Dermis blood vessel endothelial cell (primary cell): ENCODE data around the gene TRIM49. TPM values are rescaled to one million over a fixed set of nuclear protein-coding genes. Genes with fewer than 3 reads are reported as not detected.
"Not testable (repeated sequence)": the region's sequence is repeated elsewhere in the genome, so short reads cannot be mapped to it uniquely, and the experiment has no call there.

Experiments
- DNase-seq: peaks from one replicate; pipeline ENCODE4 v3.0.0; 2010
- total RNA-seq: library from RNA; depleted of rRNA; stranded (reverse); fragments of >200 nt; gene quantifications from 2 replicates; pipeline ENCODE4 v1.2.3, GENCODE V29; 2014

TRIM49 gene, protein sequence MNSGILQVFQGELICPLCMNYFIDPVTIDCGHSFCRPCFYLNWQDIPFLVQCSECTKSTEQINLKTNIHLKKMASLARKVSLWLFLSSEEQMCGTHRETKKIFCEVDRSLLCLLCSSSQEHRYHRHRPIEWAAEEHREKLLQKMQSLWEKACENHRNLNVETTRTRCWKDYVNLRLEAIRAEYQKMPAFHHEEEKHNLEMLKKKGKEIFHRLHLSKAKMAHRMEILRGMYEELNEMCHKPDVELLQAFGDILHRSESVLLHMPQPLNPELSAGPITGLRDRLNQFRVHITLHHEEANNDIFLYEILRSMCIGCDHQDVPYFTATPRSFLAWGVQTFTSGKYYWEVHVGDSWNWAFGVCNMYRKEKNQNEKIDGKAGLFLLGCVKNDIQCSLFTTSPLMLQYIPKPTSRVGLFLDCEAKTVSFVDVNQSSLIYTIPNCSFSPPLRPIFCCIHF
- under 0.01 TPM in 1 of 2 replicates, not detected in the other for total RNA-seq

- DNase-seq, result not testable (repeated sequence)
These were observed at the start of gene TRIM49 for GRCh38 chr11:89808475-89808874. Gene TRIM49, minus strand, starts transcription at chr11:89808575. Its CDS starts 4,106 bp downstream, at chr11:89804469.

GRCh38 chr11:89826694-89827093 lies 18.3 kb upstream of the TRIM49 start:
- not testable (repeated sequence) for DNase-seq

- not testable (repeated sequence) for DNase-seq
These were observed 11.6 kb upstream of the TRIM49 start for GRCh38 chr11:89820008-89820407.

DNA sequence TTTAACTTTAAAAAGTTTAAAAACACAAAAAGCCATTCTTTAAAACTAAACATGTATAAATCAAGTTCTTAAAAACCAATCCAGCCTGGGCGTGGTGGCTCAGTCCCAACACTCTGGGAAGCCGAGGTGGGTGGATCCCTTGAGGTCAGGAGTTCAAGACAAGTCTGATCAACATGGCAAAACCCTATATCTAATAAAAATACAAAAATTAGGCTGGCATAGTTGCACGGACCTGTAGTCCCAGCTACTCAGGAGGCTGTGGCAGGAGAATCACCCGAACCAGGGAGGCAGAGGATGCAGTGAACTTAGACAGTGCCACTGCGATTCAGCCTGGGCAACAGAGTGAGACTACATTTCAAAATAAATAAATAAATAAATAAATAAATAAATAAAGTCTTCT lies 5.2 kb upstream of the TRIM49 start:
- DNase-seq, result not testable (repeated sequence)

DNA sequence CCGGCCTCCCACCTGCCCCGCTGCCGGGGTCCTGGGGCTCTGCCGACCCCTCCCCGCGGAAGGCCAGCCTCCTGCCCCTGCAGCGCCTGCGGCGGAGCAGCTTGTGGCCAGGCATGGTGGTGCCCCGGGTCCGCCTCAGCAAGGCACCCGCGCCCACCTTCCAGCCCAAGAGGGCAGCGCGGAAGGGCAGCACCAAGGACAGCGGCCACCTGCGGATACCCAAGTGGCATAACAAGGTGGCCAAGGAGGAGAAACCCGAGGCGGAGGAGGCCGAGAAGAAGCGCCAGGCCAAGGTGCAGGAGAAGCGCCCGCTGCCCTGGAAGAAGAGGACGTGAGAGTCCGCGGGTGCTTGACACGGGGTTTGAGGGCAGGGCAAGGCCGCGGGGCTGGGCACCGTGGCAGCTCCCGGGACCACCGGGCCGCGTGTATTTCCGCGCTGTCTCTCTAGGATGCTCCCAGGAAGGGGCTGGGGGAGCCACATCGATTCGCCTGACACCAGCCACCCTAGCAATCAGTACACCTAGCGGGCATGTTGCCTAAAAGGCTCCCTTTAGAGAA lies 20.8 kb downstream of the TRIM49 start:
- DNase-seq, result not testable (repeated sequence)

- DNase-seq, result not testable (repeated sequence)
These were observed 22.6 kb downstream of the TRIM49 start for GRCh38 chr11:89785726-89786125.

DNA sequence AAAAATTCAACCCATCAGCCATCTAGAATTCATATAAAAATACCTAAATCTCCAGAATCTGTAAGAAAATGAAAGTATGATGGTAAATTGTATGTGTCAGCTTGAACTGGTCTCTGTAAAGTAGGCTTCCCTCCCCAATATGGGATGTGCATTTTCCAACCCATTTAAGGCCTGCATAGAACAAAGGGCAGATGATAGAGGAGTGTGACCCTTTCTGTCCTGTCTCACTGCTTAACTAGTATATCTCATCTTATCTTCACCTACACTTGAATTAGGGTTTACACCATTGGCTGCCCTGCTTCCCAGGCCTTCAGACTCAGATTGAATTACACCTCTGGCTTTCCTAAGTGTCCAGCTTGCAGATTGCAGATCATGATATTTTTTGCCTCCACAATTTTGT lies 57.6 kb downstream of the TRIM49 start:
- not testable (repeated sequence) for DNase-seq

Other genes starting within 250 kb of the TRIM49 start
- not detected in 2 replicates for gene TRIM77, start 98.3 kb downstream of the TRIM49 start, total RNA-seq
- not detected in 2 replicates for gene TRIM64B, start 69.9 kb upstream of the TRIM49 start, total RNA-seq
- 0.17 TPM in 1 of 2 replicates, not detected in the other for gene TRIM49D1, start 113.7 kb upstream of the TRIM49 start, total RNA-seq
- gene TRIM49D2, start 115.5 kb upstream of the TRIM49 start, total RNA-seq, result not detected in 2 replicates
- not detected in 2 replicates for gene TRIM64, start 157.5 kb upstream of the TRIM49 start, total RNA-seq
- not detected in 2 replicates for gene TRIM49C, start 222.5 kb upstream of the TRIM49 start, total RNA-seq